Fibroblast of skin of right quadriceps (primary cell): Measurements from ENCODE around the gene NTNG1.

Experiments
- DNase-seq: peaks from one replicate; pipeline ENCODE4 v3.0.0-alpha.2; 2013

The NTNG1 gene

DNA sequence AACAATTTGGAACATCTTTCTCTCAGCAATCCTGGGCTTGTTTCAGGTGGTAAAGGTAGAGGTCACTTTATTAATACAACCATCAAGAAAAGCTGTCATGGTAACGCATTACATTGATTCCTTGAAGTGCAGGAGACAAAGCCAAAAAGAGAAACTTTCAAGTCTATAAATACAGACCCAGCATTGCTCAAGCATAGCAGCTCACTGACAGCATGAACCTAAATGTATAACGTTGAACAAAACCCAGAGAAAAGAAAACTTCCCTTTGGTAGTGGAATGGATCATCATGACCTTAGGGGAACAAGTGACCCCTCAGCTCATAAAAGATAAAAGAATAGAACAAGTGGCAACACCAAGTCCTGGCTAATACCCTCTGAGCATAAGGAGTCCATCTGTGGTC, 332.2 kb downstream of the NTNG1 start:
- DNase-seq: no peak

DNA sequence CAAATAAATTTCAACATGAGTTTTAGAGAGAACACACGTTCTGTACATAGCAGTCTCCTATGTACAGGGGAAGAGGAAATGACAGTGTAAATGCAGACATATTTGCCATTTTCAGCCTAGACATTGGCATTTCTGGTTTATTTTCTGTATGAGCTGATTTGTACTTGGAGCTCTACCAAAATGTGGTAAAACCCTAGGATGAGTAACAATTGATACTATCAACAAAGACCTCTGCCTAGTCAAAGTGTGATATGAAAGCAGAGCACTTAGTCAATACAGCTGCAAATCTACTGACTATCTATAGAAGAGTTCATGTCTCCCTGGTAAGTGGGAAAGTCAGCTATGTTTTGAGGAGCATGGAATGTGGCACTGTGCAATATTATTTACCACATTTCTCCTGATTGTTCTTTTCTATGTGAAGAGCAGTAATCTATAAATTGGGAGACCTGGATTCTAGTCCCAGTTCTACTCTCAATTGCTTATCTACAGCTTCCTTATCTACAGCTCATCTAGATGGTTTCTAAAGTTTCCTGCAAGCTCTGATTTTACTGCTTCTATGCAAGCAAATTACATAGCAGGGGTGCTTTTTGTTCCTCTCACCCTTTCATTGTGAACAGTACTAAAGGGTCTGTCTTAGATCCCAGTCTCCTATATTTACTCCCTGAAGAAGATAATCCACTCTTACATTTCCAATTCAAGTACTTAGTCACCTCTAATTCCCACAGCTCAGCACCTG, 334.2 kb downstream of the NTNG1 start:
- DNase-seq: peak; percentile 61

DNA sequence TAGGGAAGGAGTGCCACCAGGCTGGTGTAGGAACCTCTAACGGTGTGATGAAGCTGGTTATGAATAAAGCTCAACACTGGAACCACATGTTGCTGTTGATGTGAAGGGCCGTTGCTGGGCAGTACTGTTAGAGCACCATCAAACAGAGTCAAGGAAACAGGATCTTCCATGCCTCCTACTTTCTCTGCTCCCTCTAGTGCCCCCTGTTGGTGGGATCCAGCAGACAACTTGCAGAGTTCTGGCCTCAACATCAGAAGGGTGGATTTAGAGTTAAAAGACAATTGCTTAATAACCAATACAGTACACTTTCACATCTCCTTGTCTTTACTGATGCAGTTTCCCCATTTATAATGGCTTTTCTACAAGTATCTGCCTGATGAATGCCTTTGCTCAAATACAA, 336.4 kb downstream of the NTNG1 start:
- no peak for DNase-seq

- no peak for DNase-seq
Measured at GRCh38 chr1:107479865-107480350, 339.1 kb downstream of the NTNG1 start.

- DNase-seq: no peak
Measured at GRCh38 chr1:107480548-107481415, 339.9 kb downstream of the NTNG1 start.

DNA sequence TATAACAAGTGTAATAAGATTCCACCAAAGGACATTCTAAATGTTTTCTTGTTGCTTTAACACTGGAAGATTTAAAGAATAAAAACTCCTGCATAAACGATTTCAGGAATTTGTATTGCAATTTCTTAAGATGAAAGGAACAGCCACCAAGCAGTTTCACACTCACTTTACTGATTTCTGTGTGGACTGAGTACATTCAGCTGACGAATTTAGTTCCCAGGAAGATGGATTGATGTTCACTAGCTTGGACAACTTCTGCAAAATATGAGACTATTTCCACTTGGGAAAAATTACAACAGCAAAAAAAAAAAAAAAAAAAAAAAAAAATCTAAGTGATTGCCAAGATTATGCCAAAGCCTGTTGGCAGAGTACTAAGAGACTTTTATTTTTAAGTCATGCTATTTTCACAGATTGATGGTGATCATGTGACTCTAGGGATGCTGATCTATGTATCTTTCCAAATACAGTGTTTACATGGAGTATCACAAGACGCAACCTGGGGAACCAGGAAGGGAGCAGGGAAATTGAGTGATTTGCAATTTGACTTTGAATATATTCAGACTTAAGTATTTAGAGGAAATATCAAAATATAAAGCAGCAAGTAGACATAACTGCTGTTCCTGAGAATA, 341.0 kb downstream of the NTNG1 start:
- DNase-seq: no peak

DNA sequence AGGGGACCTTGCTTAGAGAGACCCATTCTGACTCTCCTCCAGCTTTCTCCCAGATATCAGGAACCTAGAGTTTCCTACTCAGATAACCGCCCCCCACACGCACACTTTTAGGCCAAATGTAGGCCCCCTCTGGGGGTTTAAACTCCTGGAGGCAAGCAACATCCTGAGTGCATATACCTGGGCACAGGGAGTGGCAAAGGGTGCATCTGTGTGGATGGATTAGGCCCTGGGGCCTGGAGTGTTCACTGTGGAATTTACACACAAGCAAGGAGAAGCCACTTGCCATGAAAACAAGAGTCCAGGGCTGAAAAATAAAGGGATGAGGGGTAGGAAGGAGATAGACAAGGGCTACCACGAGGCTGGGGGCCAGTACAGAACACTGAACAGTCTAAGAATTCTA, 343.1 kb downstream of the NTNG1 start:
- no peak for DNase-seq

DNA sequence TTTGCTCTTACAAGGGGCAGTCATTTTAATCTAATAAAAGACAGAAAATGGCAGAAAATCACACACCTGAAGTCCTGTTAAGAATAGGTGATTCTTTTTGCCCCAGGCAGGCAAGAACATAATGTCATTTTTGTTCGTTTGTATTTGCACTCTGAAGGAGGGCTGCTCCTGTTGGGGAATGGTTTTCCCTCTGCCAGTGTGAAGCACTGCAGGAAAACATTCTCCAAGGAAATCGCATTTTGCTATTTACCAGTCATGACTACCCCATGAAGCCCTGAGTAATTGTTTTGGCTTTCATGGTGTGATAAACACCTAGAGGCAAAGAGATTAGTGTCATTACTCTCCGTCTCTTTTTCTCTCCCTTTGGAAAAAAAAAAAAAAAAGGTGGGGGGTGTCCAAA, 345.5 kb downstream of the NTNG1 start:
- DNase-seq: no peak

- no peak for DNase-seq
Measured at GRCh38 chr1:107487506-107487905, 346.7 kb downstream of the NTNG1 start.

DNA sequence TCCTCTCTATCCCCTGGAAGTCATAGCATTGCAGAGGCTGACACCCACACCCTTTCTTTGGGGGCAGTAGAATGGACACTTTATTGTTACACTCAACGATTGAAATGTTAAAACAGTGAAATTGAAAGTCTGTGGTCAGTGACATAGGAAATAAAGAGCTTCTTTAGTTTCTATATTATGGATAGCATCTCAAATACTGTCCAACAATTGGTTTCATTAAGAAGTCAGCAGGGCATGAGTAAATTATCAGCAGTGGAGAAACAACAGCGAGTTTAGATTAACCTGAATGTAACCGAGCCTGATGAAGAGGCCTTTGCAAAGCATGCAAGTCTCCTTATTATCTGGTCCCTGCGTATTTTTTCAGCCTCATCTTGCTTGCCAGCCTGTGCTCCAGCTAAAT, 350.7 kb downstream of the NTNG1 start:
- DNase-seq: no peak

DNA sequence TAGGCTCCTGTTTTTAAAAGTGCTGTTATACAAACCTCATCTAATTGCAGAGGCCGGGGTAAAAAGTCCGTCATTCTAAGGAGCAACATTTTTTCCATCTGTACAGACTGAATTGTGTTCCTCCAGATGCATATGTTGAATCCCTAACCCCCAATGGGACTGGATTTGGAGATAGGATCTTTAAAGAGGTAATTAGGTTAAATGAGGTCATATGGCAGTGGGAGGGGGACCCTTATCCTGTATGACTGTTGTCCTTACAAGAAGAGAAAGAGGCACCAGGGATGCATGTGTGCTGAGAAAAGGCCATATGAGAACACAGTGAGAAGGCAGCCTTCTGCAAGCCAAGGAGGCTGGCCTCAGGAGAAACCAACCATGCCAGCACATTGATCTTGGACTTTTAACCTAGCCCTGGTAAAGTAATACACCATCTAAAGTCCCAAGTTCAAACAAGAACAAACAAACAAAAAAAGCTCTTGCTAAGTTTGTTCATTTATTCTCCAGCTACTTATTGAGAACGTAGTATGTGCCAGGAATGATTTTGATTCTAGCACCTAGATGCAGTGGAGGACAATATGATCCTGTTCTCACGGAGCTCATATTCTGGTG, 352.4 kb downstream of the NTNG1 start:
- no peak for DNase-seq

DNA sequence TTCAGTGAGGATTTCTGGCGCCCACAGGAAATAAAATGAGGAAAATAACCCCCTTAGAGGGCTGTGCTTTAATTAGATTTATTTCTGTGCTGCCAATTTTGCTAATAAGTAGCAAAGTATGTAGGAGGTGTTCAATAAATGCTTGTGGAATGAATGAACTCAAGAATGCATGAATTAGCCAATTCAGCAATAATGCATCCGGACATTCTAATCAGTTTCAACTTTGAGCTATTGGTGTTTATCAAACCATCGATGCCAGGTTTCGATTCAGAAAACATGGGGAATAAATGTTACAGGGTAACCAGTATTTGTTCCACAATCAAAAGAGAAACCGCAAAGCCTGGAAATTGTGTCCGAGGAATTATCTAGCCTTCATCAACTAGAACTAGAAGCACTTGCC, 353.2 kb downstream of the NTNG1 start:
- no peak for DNase-seq

GRCh38 chr1:107496002-107496401, 355.2 kb downstream of the NTNG1 start:
- DNase-seq: no peak

DNA sequence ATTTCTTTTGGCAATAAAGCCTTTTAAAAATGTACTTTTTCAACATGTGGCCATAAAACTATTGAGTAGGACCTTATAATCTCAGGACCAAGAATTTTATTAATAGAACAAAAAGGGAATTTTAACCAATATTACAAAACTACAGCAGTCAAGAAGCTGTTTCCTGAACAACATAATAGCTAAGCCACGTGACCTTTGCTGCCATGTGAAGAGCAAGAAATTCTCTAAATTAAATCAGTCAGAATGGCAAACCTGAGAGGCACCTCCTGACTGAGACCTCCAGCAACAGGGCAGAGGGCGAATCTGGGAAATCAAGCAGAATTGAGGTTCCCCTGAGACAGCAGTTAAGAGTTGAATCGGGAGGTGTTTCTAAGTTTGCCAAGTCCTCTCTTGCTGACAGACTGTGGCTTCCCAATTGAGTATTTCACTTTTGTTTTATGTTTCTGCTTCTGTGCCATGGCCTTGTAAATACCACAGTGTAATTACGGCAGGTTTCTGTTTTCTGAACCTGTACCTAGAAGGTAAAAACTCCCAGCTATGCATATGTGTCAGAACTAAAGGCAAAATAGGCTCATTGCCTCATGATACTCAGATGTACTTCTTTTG, 358.4 kb downstream of the NTNG1 start:
- no peak for DNase-seq

DNA sequence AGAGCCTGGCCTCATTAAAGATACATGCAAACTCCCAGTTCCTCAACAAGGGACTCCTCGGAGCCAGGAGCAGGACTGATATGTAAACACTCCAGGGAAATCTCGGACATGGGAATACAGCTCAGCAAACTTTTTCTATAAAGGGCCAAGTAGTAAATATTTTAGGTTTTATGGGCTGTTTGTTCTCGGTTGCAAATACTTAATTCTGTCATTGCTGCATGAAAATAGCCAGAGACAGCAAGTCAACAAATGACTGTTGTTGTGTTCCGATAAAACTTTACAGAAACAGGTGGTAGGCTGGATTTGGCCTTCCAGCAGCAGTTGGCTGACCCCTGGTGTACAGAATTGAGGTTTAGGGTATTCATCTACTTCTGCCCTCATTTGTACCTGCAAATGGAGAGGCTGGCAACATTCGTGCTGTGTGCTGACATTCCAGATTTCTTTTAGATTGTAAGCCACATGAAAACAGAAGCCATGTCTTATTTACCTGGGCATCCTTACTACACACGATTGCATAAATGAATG, 360.3 kb downstream of the NTNG1 start:
- DNase-seq: no peak

DNA sequence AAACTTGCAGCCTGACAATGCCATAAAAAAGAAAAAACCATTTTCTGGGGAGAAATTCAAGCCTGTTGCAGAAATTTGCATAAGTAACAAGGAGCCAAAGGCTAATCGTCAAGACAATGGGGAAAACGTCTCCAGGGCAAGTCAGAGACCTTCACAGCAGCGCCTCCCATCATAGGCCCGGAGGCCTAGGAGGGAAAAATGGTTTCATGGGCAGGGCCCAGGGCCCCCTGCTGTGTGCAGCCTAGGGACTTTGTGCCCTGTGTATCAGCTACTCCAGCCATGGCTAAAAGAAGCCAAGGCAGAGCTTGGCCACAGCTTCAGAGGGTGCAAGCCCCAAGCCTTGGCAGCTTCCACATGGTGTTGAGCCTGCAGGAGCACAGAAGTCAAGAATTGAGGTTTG, 369.5 kb downstream of the NTNG1 start:
- DNase-seq: no peak

GRCh38 chr1:107512836-107513235, 372.0 kb downstream of the NTNG1 start:
- no peak for DNase-seq

DNA sequence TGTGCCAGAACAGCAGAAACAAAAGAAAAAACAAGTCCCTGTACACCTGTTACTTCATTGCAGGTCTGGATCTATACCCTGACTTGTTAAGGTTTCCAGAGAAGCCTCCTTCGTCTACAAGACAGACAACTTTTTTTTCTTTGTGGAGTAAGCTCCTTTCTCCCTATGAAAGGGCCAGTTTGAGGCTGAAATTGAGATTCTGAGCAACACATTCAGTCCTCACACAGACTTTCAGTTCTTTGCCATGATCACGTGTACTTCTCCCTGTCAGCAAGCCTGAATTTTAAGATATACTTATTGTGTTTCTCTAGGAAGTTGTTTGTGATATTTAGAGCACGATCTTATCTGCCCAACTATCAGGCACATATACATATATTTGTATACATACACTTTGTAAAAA, 374.0 kb downstream of the NTNG1 start:
- no peak for DNase-seq

DNA sequence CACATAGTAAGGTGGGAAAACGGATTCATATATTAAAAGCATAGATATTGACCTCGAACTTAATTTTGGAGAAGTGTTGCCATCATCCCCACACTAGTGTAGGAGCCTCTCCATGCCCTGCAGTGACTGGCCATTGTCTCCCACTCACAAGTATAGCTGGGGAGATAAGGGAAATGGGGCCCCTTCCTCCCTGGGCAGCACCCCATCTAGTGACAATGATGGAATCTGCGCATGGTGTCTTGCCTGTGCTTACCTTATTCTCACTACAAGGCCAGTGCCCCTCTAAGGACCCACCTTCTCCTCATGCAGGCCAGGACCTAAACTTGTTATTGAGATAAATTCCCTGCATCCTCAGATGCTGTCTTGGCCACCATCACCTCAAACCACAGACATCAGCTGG, 374.9 kb downstream of the NTNG1 start:
- no peak for DNase-seq

- DNase-seq: no peak
Measured at GRCh38 chr1:107523061-107523460, 382.2 kb downstream of the NTNG1 start.

GRCh38 chr1:107523736-107524135, 382.9 kb downstream of the NTNG1 start:
- DNase-seq: no peak

- DNase-seq: no peak
Measured at GRCh38 chr1:107524301-107524700, 383.5 kb downstream of the NTNG1 start.

DNA sequence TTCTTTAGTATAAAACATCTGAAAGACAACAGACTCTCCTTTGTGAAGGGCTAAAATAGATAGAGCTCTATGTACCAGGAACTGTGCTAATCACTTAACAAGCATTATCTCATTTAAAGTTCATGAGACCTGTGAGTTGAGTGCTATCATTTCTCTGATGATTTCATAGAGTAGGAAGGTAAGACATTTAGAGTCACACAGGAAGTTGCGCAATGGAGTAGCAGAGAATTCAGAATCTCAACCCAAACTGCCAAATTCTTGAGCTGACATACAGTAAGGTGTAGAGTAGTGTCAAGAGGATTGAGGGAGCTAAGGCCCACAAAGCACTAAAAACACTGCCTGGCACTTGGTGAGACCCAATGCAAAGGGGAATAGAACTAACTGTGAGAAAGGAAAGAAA, 384.3 kb downstream of the NTNG1 start:
- DNase-seq: peak; percentile 43
